Astrocyte (in vitro differentiated cells and primary cell): ENCODE data around the gene MAP1S.

Experiments used
- CTCF ChIP-seq: IDR thresholded peaks from 2 replicates; pipeline ENCODE4 v1.5.1; 2011; ENCODE audit warnings: low read depth, mild to moderate bottlenecking, inconsistent platforms, low read length, moderate library complexity; ENCODE audit not compliant: insufficient read depth
- EZH2 ChIP-seq: IDR thresholded peaks from 2 replicates; pipeline ENCODE4 v1.6.1; 2012; ENCODE audit warnings: mild to moderate bottlenecking, low read length, inconsistent platforms; ENCODE audit not compliant: insufficient read depth

- TF ChIP-seq CTCF (no peak), EZH2 (no peak)
These were observed 12.5 kb upstream of the MAP1S start for GRCh38 chr19:17706750-17707181.
